AG04449 (cell line): ENCODE measurements around the gene PCARE.

Source experiments
- CTCF ChIA-PET: fragments of 350-600 bp; formaldehyde crosslinking; extraction: SDS; loops from one replicate; lab custom pipeline; 2021; ENCODE audit warnings: antibody characterized with exemption; lab: Yijun Ruan, JAX
- POLR2A ChIA-PET: fragments of 400-600, 350-600 bp; formaldehyde crosslinking; extraction: SDS; loops from one replicate; lab custom pipeline; 2020; ENCODE audit warnings: antibody characterized with exemption, inconsistent platforms; lab: Yijun Ruan, JAX
- DNase-seq: peaks from one replicate; pipeline ENCODE4 v3.0.0-alpha.2; 2010; ENCODE audit warnings: low read depth, low spot score
- H3K4me3 ChIP-seq: 2 replicates; pipeline ENCODE4 v1.5.1; 2011; ENCODE audit warnings: low read depth, mild to moderate bottlenecking, control low read depth, low read length
- TF ChIP-seq, protein P1 (sequence below): IDR thresholded peaks from one replicate; pipeline ENCODE4 v1.5.1; 2011; ENCODE audit warnings: mild to moderate bottlenecking, moderate library complexity, low read length, control low read depth, inconsistent platforms; ENCODE audit not compliant: insufficient read depth; ENCODE audit errors: missing control alignments

PCARE gene

DNA sequence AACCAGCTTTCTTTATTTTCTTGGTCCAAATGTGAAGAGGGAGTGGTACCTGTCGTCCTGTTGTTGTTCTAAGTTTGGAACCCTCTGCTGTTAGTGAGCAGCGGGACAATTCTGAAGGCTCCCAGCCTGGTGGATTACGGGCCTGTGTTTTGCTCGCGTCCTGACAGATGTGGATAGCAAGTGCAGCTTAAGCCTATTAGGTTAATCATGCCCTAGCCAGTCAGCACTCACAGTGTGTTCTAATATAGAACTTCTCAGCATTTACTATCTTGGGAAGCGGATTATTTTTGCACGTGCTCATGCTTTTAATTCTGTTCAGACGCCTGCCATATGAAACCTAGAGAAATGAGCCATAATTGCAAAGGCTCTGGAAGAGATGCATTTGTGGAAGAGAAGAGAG, at the start of gene PCARE:
Gene PCARE, minus strand, starts transcription at position 113 of the 400 bp plus-strand sequence. CDS start 262 bp downstream, outside the sequence.
- ChIA-PET POLR2A (no interaction called here), CTCF (no interaction called here)
- no peak for DNase-seq
- TF ChIP-seq, protein P1, sequence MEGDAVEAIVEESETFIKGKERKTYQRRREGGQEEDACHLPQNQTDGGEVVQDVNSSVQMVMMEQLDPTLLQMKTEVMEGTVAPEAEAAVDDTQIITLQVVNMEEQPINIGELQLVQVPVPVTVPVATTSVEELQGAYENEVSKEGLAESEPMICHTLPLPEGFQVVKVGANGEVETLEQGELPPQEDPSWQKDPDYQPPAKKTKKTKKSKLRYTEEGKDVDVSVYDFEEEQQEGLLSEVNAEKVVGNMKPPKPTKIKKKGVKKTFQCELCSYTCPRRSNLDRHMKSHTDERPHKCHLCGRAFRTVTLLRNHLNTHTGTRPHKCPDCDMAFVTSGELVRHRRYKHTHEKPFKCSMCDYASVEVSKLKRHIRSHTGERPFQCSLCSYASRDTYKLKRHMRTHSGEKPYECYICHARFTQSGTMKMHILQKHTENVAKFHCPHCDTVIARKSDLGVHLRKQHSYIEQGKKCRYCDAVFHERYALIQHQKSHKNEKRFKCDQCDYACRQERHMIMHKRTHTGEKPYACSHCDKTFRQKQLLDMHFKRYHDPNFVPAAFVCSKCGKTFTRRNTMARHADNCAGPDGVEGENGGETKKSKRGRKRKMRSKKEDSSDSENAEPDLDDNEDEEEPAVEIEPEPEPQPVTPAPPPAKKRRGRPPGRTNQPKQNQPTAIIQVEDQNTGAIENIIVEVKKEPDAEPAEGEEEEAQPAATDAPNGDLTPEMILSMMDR: no peak
- H3K4me3 ChIP-seq: no peak within 1 kb of the TSS

DNA sequence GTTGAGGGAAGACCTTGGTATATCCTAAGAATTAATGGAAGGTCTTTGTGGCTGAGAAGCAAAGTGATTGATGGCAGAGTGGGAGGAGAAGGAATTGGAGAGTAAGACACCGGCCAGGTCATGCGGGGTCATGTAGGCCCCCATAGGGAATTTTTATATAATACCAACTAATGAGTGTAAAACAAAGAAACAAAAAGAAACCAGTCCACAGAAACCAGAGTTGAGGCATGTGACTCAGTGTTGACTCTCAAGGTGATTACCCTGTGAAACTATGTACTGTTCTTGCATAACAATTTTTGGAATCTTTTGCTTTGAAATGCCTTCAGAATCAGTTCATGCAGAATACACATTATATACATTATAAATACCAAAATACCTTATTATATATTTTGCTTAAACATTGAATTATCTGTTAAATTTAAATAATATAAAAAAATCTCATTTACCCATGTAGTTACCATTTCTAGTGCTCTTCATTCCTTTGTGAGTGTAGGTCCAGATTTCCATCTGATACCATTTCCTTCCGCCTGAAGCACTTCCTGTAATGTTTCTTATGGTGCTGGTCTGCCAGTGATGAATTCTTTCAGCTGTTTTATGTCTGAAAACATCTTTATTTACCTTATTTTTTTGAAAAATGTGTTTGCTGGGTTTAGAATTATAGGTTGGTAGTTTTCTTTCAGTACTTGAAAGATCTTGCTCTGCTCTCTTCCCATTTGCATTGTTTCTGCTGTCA, 49.5 kb upstream of the PCARE start:
- POLR2A ChIA-PET: no interaction called here
- TF ChIP-seq, protein P1: no peak
- CTCF ChIA-PET: no interaction called here
- no peak overlapping the region for H3K4me3 ChIP-seq
- DNase-seq: peak; percentile 57

DNA sequence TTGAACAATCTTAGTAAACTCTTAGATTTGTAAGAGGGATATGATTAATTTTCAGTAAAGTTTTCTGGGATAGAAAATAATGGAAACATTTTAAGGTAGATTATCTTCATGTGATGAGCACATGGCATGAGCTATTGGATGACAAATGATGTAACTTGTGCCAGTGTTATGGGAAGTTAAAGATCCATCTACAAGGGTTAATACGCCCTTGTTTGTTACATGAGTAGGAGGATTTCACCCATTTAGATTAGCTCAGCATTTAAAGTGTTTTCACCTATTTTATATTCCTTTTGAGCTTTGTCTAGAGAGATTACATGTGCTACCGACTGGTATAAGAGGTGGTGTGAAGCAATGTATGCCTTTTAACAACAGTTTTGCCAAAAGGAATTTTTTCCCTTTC, 46.5 kb upstream of the PCARE start:
- no peak overlapping the region for H3K4me3 ChIP-seq
- DNase-seq: no peak
- ChIA-PET POLR2A (no interaction called here), CTCF (interaction anchor here (0.7 kb wide), 1 partner anchor 9 kb away, joined by 3 read pairs; no protein-coding TSS in a partner anchor)
- TF ChIP-seq, protein P1: no peak

DNA sequence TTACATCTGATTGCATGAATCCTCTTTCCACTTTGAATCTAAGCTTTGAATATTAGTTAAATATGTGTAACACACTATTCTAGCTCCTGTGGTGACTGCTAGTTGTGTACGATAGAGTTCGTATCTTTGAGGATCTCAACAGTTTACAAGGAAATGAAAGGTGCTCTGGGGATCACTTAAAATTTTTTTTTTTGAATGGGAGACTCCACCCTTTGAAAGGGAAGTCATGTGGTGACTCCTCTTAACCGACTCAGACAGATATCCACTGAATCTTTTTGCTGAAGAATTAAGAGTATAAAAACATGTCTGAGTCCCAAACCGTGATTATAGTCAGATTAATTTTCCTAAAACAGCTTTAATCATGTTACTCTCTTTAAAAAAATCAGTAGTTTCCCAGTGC, 44.9 kb upstream of the PCARE start:
- CTCF ChIA-PET: interaction anchor here (1.9 kb wide), 1 partner anchor 11 kb away, joined by 9 read pairs; no protein-coding TSS in a partner anchor
- no peak overlapping the region for H3K4me3 ChIP-seq
- POLR2A ChIA-PET: interaction anchor here (0.9 kb wide), 1 partner anchor 11 kb away, joined by 4 read pairs; no protein-coding TSS in a partner anchor

DNA sequence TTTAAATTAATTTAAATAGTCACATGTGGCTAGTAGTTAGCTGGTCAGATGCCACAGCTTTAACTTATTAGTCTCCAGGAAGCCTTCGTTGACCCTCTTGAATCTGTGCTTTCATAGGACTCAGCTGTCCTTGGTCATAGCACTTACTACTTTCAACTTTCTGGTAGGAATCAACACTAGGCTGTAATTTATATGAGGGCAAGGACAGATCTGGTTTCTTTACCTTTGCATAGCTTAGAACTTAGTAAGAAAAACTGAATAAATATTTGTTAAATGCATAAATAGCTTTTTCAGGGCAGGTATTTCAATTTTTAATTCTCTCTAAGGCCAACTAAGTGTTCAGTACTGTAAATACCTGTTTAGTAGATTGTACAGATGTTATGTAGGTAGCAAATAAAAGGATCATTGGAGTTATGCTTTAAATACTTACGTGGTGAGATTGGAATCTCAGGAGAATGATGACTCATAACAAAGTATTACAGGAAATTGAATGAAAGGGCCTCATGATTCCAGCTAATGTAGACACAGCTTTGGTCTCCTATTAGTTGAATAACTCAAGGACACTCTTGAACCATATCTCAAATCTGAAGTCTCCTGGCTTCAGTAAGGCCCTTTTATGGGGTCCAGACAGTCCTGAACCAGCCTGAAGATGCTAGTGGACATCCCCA, 43.4 kb upstream of the PCARE start:
- H3K4me3 ChIP-seq: no peak overlapping the region
- no peak for DNase-seq
- ChIA-PET CTCF (interaction anchor here (0.7 to 2.1 kb wide), 5 partner anchors 9 to 620 kb away, joined by 3 to 6 read pairs (median 3); no protein-coding TSS in a partner anchor), POLR2A (interaction anchor here (0.6 to 1.1 kb wide), 3 partner anchors 12 to 30 kb away, joined by 3 to 5 read pairs (median 3); no protein-coding TSS in a partner anchor)
- TF ChIP-seq, protein P1: no peak

More for the DNA sequence above, 44.9 kb upstream of the PCARE start:
- TF ChIP-seq, protein P1: no peak
- no peak for DNase-seq
